GM21717 (cell line): ENCODE measurements around the gene SGPP1.
"Not testable (repeated sequence)": the region's sequence is repeated elsewhere in the genome, so short reads cannot be mapped to it uniquely, and the experiment has no call there.

Experiments
- ATAC-seq: cut with Tn5 transposase; IDR thresholded peaks from one replicate; pipeline ENCODE4 v1.9.1; 2021; ENCODE audit warnings: mild to moderate bottlenecking, moderate library complexity; ENCODE audit not compliant: unreplicated experiment

The SGPP1 gene

GRCh38 chr14:63642656-63643382 lies 85.0 kb downstream of the SGPP1 start:
- no peak for ATAC-seq

DNA sequence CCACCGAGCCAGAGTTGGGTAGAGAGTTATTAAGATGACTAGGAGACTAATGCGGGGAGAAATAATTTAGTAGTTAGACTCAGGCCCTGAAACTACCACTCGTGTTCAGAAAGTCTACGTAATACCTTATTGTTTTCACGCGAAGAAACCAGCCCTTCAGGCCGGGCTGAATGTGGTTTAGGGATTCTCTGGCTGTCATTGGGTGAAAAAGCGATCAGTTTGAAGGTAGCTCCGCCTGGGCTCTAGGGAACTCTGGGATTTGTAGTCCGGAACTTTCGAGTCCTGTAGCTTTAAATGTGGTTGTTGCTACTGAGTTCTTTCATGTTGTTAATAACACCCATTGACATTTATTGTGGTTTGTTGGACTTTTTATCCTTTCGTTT lies 85.6 kb downstream of the SGPP1 start:
- peak; percentile 69 for ATAC-seq

GRCh38 chr14:63641473-63642228 lies 86.2 kb downstream of the SGPP1 start, which contains the start of gene WDR89:
TSS of gene WDR89 (minus strand) at chr14:63641871. CDS start at chr14:63599942, 41,929 bp downstream.
- peak; percentile 90 for ATAC-seq

- no peak for ATAC-seq
These were observed 89.4 kb downstream of the SGPP1 start for GRCh38 chr14:63638493-63638892.

GRCh38 chr14:63636094-63636635 lies 91.7 kb downstream of the SGPP1 start:
- not testable (repeated sequence) for ATAC-seq
